ENCODE data around the gene BCL11B. TPM values are rescaled to one million over a fixed set of nuclear protein-coding genes. Genes with fewer than 3 reads are reported as not detected.
A peak's percentile ranks its signal among the peaks of the same experiment; 100 is the strongest.

The BCL11B gene
- total and polyA plus RNA-seq, 4 experiments from 2014 or later = 2.6 to 165 (median 87.3) TPM

DNA sequence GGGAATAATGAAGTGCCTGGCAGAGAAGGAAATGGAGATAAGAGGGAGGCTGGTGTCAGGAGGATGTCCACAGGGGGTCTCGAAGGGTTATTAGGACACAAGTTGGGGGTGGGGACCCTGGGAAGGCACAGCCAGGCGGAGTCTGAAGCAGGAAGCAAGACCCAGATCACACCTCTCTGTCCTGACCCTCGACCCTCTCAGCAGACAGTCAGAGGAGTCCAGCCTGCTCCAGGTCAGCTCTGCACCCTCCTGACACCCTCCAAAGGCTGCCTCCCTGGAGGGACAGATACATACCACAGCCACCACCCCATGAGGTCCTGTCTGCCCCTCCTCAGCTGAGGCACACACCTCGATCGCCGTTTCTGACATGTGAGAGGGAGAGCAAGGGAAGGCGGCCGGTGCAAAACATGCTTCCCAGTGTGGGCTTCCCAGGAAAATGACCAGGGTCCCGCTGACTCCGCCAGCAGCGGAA, 9.0 kb downstream of the BCL11B start:
- DNase-seq = no peak
- peaks cover 6% of the 10 kb centered on the region for H3K36me3 ChIP-seq (ENCODE audit: insufficient read depth, low read length)
- no peaks in the 10 kb centered on the region for H3K27me3 ChIP-seq (ENCODE audit: insufficient read depth, low read length)
- Mint-ChIP-seq H3K9me3 (peaks cover 0 to 14% (median 0%) of the 10 kb centered on the region in 8 donors), H3K36me3 (peaks cover 75 to 79% of the 10 kb centered on the region in 2 donors), H3K4me1 (peaks cover 64 to 100% (median 85%) of the 10 kb centered on the region in 4 donors), H3K4me3 (peak overlapping the region; percentile 94 to 100 (median 98)), H3K27ac (peak overlapping the region; percentile 99 to 100 (median 100)), H3K27me3 (no peaks in the 10 kb centered on the region)
- intact Hi-C loops (cut with micrococcal nuclease) = loop anchor here (1.0 kb wide), 2 partner anchors 27 to 33 kb away; no protein-coding TSS in a partner anchor
- peak overlapping the region; percentile 45 to 91 for H3K4me3 ChIP-seq (ENCODE audit: low read length in 2 of 2)
- POLR2A ChIA-PET (ENCODE audit: partially characterized antibody) = interaction anchor here (0.9 to 66.7 kb wide), 20 partner anchors 9 to 1963 kb away, joined by 3 to 6015 read pairs (median 6); partner anchors contain the start of gene BCL11B
- H3K9me3 ChIP-seq (ENCODE audit: control insufficient read depth in 1 of 2, low read length in 2 of 2) = no peaks in the 10 kb centered on the region
- peaks cover 87% of the 10 kb centered on the region for H3K4me1 ChIP-seq (ENCODE audit: insufficient read depth, low read length)
- CTCF ChIA-PET (ENCODE audit: partially characterized antibody) = interaction anchor here (0.6 to 11.0 kb wide), 13 partner anchors 9 to 1285 kb away, joined by 3 to 270 read pairs (median 8); partner anchors contain the start of gene BCL11B
- peak overlapping the region; percentile 98 for H3K27ac ChIP-seq (ENCODE audit: low read depth, low read length)

- Histone ChIP-seq H3K27ac (ENCODE audit: low read depth, low read length) (peak overlapping the region; percentile 98), H3K27me3 (ENCODE audit: insufficient read depth, low read length) (no peaks in the 10 kb centered on the region), H3K9me3 (ENCODE audit: control insufficient read depth in 1 of 2, low read length in 2 of 2) (no peaks in the 10 kb centered on the region), H3K4me3 (ENCODE audit: low read length in 2 of 2) (peak overlapping the region; percentile 64 to 91), H3K4me1 (ENCODE audit: insufficient read depth, low read length) (peaks cover 92% of the 10 kb centered on the region), H3K36me3 (ENCODE audit: insufficient read depth, low read length) (peaks cover 13% of the 10 kb centered on the region)
- Mint-ChIP-seq H3K36me3 (peaks cover 76 to 80% of the 10 kb centered on the region in 2 donors), H3K4me3 (peak overlapping the region; percentile 94 to 100 (median 98)), H3K9me3 (peaks cover 0 to 19% (median 0%) of the 10 kb centered on the region in 8 donors), H3K27me3 (no peaks in the 10 kb centered on the region), H3K27ac (peak overlapping the region; percentile 99 to 100 (median 100)), H3K4me1 (peaks cover 65 to 100% (median 88%) of the 10 kb centered on the region in 4 donors)
- peak; percentile 89 to 98 (median 95) for DNase-seq
- ChIA-PET POLR2A (ENCODE audit: partially characterized antibody) (interaction anchor here (0.8 to 66.7 kb wide), 24 partner anchors 10 to 1962 kb away, joined by 3 to 6015 read pairs (median 4); partner anchors contain the start of genes BCL11B, CCNK and SETD3), CTCF (ENCODE audit: partially characterized antibody) (interaction anchor here (0.6 to 11.0 kb wide), 15 partner anchors 8 to 1284 kb away, joined by 3 to 270 read pairs (median 5); partner anchors contain the start of gene BCL11B)
- intact Hi-C loops (cut with micrococcal nuclease) = loop anchor here (1.0 kb wide), 3 partner anchors 19 to 32 kb away; no protein-coding TSS in a partner anchor
Measured at GRCh38 chr14:99261912-99262787, 9.8 kb downstream of the BCL11B start.

GRCh38 chr14:99260587-99261551, 11.1 kb downstream of the BCL11B start:
- H3K4me3 Mint-ChIP-seq = peak overlapping the region; percentile 94 to 100 (median 98)
- CTCF ChIA-PET (ENCODE audit: partially characterized antibody) = interaction anchor here (0.7 to 11.0 kb wide), 9 partner anchors 11 to 1283 kb away, joined by 3 to 270 read pairs (median 8); partner anchors contain the start of gene BCL11B
- H3K9me3 Mint-ChIP-seq = peaks cover 0 to 21% (median 0%) of the 10 kb centered on the region in 8 donors
- Histone ChIP-seq H3K27ac (ENCODE audit: low read depth, low read length) (peak overlapping the region; percentile 98), H3K36me3 (ENCODE audit: insufficient read depth, low read length) (peaks cover 25% of the 10 kb centered on the region), H3K27me3 (ENCODE audit: insufficient read depth, low read length) (no peaks in the 10 kb centered on the region), H3K4me3 (ENCODE audit: low read length in 2 of 2) (peak overlapping the region; percentile 52 to 64), H3K4me1 (ENCODE audit: insufficient read depth, low read length) (peaks cover 95% of the 10 kb centered on the region), H3K9me3 (ENCODE audit: control insufficient read depth in 1 of 2, low read length in 2 of 2) (no peaks in the 10 kb centered on the region)
- H3K27me3 Mint-ChIP-seq = no peaks in the 10 kb centered on the region
- H3K4me1 Mint-ChIP-seq = peaks cover 69 to 100% (median 89%) of the 10 kb centered on the region in 4 donors
- POLR2A ChIA-PET (ENCODE audit: partially characterized antibody) = interaction anchor here (0.8 to 66.7 kb wide), 14 partner anchors 11 to 1658 kb away, joined by 3 to 6015 read pairs (median 10); partner anchors contain the start of gene BCL11B
- peaks cover 75 to 83% of the 10 kb centered on the region in 2 donors for H3K36me3 Mint-ChIP-seq
- intact Hi-C loops (cut with micrococcal nuclease) = loop anchor here (1.0 kb wide), 1 partner anchor 18 kb away; no protein-coding TSS in a partner anchor
- DNase-seq = peak; percentile 73 to 84 (median 80)
- H3K27ac Mint-ChIP-seq = peak overlapping the region; percentile 99 to 100 (median 100)

GRCh38 chr14:99260116-99260515, 11.9 kb downstream of the BCL11B start:
- H3K4me3 ChIP-seq (ENCODE audit: low read length in 2 of 2) = peak overlapping the region; percentile 52 to 64
- intact Hi-C loops (cut with micrococcal nuclease) = no loop called here
- no peaks in the 10 kb centered on the region for H3K9me3 ChIP-seq (ENCODE audit: control insufficient read depth in 1 of 2, low read length in 2 of 2)
- peaks cover 70 to 100% (median 90%) of the 10 kb centered on the region in 4 donors for H3K4me1 Mint-ChIP-seq
- H3K27ac Mint-ChIP-seq = peak overlapping the region; percentile 99 to 100 (median 100)
- ChIA-PET POLR2A (ENCODE audit: partially characterized antibody) (interaction anchor here (0.8 to 66.7 kb wide), 11 partner anchors 12 to 1536 kb away, joined by 3 to 6015 read pairs (median 13); partner anchors contain the start of gene BCL11B), CTCF (ENCODE audit: partially characterized antibody) (interaction anchor here (0.7 to 11.0 kb wide), 4 partner anchors 15 to 71 kb away, joined by 4 to 270 read pairs (median 92); no protein-coding TSS in a partner anchor)
- H3K4me3 Mint-ChIP-seq = peak overlapping the region; percentile 94 to 100 (median 98)
- no peaks in the 10 kb centered on the region for H3K27me3 ChIP-seq (ENCODE audit: insufficient read depth, low read length)
- peak overlapping the region; percentile 98 for H3K27ac ChIP-seq (ENCODE audit: low read depth, low read length)
- peaks cover 31% of the 10 kb centered on the region for H3K36me3 ChIP-seq (ENCODE audit: insufficient read depth, low read length)
- peak in 4 of 5 donors; percentile 10 to 34 (median 14) for DNase-seq
- H3K36me3 Mint-ChIP-seq = peaks cover 77 to 84% of the 10 kb centered on the region in 2 donors
- H3K27me3 Mint-ChIP-seq = no peaks in the 10 kb centered on the region
- H3K9me3 Mint-ChIP-seq = peaks cover 0 to 21% (median 0%) of the 10 kb centered on the region in 8 donors
- peaks cover 95% of the 10 kb centered on the region for H3K4me1 ChIP-seq (ENCODE audit: insufficient read depth, low read length)

DNA sequence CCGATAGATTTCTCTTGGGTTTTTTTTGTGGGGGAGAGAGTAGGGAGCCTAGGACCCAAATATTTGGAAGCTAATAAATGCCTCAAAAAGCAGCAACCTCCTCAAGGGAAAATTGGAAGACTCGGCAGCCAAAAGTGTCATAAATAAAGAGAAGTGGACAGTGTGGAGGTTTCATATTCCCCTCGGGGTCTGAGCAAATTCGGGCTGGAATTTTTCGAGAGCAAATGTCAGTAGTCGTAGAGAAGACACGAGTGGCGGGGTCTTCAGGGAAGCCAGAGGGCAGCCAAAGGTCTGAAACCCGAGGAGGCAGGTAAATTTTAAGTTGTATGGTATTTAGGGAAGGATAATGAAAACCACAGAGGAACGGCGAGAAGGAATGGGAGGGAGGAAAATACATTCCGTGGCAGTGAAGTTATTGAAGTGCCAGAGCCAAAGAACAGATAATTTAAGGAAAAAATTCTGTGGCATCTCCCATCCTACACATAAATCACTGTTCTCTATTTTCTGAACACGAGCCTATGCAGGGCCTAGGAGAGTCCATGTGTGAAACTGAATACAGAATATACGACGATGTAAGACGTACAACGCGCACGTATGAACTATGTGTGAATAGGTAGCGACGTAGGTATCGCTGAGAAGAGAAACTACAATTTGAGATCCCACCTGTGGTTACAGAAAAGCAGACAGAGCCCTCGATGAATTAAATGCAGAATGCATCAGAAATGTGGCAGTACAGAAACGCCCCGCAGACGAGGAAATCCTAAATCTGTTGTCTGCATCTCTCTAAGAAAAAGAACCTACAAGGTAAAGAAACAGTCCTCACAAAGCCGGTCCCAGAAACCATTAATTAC, 12.9 kb downstream of the BCL11B start:
- peak overlapping the region; percentile 52 to 64 for H3K4me3 ChIP-seq (ENCODE audit: low read length in 2 of 2)
- CTCF ChIA-PET (ENCODE audit: partially characterized antibody) = interaction anchor here (0.9 to 11.0 kb wide), 4 partner anchors 14 to 29 kb away, joined by 3 to 270 read pairs (median 92); no protein-coding TSS in a partner anchor

More for the DNA sequence above, 12.9 kb downstream of the BCL11B start:
- Mint-ChIP-seq H3K4me3 (peak overlapping the region; percentile 94 to 100 (median 98)), H3K4me1 (peaks cover 65 to 100% (median 87%) of the 10 kb centered on the region in 4 donors), H3K9me3 (peaks cover 0 to 22% (median 0%) of the 10 kb centered on the region in 8 donors), H3K27ac (peak overlapping the region; percentile 99 to 100 (median 100)), H3K27me3 (no peaks in the 10 kb centered on the region), H3K36me3 (peaks cover 72 to 86% of the 10 kb centered on the region in 2 donors)
- Histone ChIP-seq H3K27me3 (ENCODE audit: insufficient read depth, low read length) (no peaks in the 10 kb centered on the region), H3K27ac (ENCODE audit: low read depth, low read length) (peak overlapping the region; percentile 98), H3K36me3 (ENCODE audit: insufficient read depth, low read length) (peaks cover 30% of the 10 kb centered on the region), H3K4me1 (ENCODE audit: insufficient read depth, low read length) (peaks cover 95% of the 10 kb centered on the region), H3K9me3 (ENCODE audit: control insufficient read depth in 1 of 2, low read length in 2 of 2) (no peaks in the 10 kb centered on the region)
- intact Hi-C loops (cut with micrococcal nuclease) = loop anchor here (1.0 kb wide), 1 partner anchor 8 kb away; no protein-coding TSS in a partner anchor
- DNase-seq = peak; percentile 78 to 89 (median 85)
- POLR2A ChIA-PET (ENCODE audit: partially characterized antibody) = interaction anchor here (6.1 to 87.2 kb wide), 5 partner anchors 13 to 1120 kb away, joined by 130 to 6015 read pairs (median 320); partner anchors contain the start of gene BCL11B
